Gastroesophageal sphincter (tissue), 3 donors: ENCODE results near the gene NFYC.

Experiments used
- EP300 ChIP-seq: sonication (generic); formaldehyde crosslinking; IDR thresholded peaks from one replicate; pipeline ENCODE4 v1.6.1; 2017; ENCODE audit warnings: antibody characterized with exemption, mild to moderate bottlenecking
- POLR2A ChIP-seq, 2 donors: fragments of 450-650 bp; IDR thresholded peaks; one replicate each; pipeline ENCODE4 v1.6.1; 2017; ENCODE audit warnings: antibody characterized with exemption in 2 of 2, mild to moderate bottlenecking in 2 of 2, moderate library complexity in 1 of 2
- POLR2AphosphoS5 ChIP-seq: sonication (generic); formaldehyde crosslinking; IDR thresholded peaks from one replicate; pipeline ENCODE4 v1.6.1; 2017; ENCODE audit warnings: antibody characterized with exemption
- TF ChIP-seq, protein P1 (sequence below), 4 experiments: fragments of 200-600 bp in 2 of 4; fragments of 450-650 bp in 2 of 4; sonication (generic) in 1 of 4; IDR thresholded peaks; one replicate each; pipeline ENCODE4 v1.5.1; 2017 to 2019; ENCODE audit warnings: antibody characterized with exemption in 4 of 4, mild to moderate bottlenecking in 2 of 4, moderate library complexity in 2 of 4

DNA sequence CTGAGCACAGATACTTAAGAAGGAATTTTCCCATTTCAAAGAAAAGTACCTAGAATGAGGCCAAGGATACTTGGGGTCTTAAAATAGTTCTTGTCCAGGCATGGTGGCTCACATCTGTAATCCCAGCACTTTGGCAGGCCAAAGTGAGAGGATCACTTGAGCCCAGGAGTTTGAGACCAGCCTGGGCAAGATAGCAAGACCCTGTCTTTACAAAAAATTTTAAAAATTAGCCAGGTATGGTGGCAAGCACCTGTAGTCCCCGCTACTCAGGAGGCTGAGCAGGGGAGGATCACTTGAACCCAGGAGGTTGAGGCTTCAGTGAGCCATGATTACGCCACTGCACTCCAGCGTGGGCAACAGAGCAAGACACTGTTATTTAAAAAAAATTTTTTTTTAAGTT is 29.0 kb downstream of the NFYC start:
- TF ChIP-seq, protein P1, sequence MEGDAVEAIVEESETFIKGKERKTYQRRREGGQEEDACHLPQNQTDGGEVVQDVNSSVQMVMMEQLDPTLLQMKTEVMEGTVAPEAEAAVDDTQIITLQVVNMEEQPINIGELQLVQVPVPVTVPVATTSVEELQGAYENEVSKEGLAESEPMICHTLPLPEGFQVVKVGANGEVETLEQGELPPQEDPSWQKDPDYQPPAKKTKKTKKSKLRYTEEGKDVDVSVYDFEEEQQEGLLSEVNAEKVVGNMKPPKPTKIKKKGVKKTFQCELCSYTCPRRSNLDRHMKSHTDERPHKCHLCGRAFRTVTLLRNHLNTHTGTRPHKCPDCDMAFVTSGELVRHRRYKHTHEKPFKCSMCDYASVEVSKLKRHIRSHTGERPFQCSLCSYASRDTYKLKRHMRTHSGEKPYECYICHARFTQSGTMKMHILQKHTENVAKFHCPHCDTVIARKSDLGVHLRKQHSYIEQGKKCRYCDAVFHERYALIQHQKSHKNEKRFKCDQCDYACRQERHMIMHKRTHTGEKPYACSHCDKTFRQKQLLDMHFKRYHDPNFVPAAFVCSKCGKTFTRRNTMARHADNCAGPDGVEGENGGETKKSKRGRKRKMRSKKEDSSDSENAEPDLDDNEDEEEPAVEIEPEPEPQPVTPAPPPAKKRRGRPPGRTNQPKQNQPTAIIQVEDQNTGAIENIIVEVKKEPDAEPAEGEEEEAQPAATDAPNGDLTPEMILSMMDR (IDR thresholded peaks at IDR 0.05), result no peak
- TF ChIP-seq EP300 (no peak), POLR2A (IDR thresholded peaks at IDR 0.05) (no peak), POLR2AphosphoS5 (no peak)
